ENCODE data around the gene UBXN10. TPM values are rescaled to one million over a fixed set of nuclear protein-coding genes. Genes with fewer than 3 reads are reported as not detected.

Gene UBXN10
- total RNA-seq, 2 experiments from 2014 or later = 0.42 to 0.50 TPM

GRCh38 chr1:20169932-20170331 lies 16.0 kb upstream of the UBXN10 start:
- intact Hi-C loops (cut with micrococcal nuclease; ENCODE audit: unreplicated experiment) = no loop called here
- Histone ChIP-seq H3K36me3 (ENCODE audit: insufficient read depth, low read length) (no peaks in the 10 kb centered on the region), H3K9me2 (ENCODE audit: insufficient read depth, low read length) (no peaks in the 10 kb centered on the region), H3K9me3 (ENCODE audit: low read length) (no peaks in the 10 kb centered on the region), H2AFZ (ENCODE audit: low read length) (no peak overlapping the region; the same call in 1 of the 2 replicates), H3K4me3 (ENCODE audit: low read depth, low read length, poor library complexity, severe bottlenecking) (no peak overlapping the region), H3K4me1 (ENCODE audit: insufficient read depth, low read length, poor library complexity, severe bottlenecking) (peaks cover 71% of the 10 kb centered on the region), H3K79me2 (ENCODE audit: insufficient read depth, low read depth, low read length) (no peaks in the 10 kb centered on the region), H4K20me1 (ENCODE audit: insufficient read depth, low read length) (no peaks in the 10 kb centered on the region), H3K27ac (ENCODE audit: low read depth, low read length, poor library complexity, severe bottlenecking) (peak overlapping the region; percentile 53), H3K4me2 (ENCODE audit: low read length) (peak overlapping the region; percentile 35; the same call in 1 of the 2 replicates)
- BruUV-seq (replicated peaks) = no TSS peak
- TF ChIP-seq CTCF (conservative IDR thresholded peaks at IDR 0.05; ENCODE audit: low read length) (no peak), EZH2phosphoT487 (IDR thresholded peaks at IDR 0.05; ENCODE audit: borderline replicate concordance, low read depth, low read length) (no peak)
- ChIA-PET POLR2A (interaction anchor here (1.0 kb wide), 1 partner anchor 9 kb away, joined by 4 read pairs; no protein-coding TSS in a partner anchor), CTCF (ENCODE audit: unreplicated experiment) (interaction anchor here (1.3 kb wide), 1 partner anchor 325 kb away, joined by 3 read pairs; no protein-coding TSS in a partner anchor)
- no peak for DNase-seq (ENCODE audit: low spot score)

GRCh38 chr1:20172033-20172590 lies 13.8 kb upstream of the UBXN10 start:
- no TSS peak for BruUV-seq (replicated peaks)
- no peaks in the 10 kb centered on the region for H3K9me3 ChIP-seq (ENCODE audit: low read length)
- H2AFZ ChIP-seq (ENCODE audit: low read length) = no peak overlapping the region; the same call in 1 of the 2 replicates
- H3K79me2 ChIP-seq (ENCODE audit: insufficient read depth, low read depth, low read length) = no peaks in the 10 kb centered on the region
- peaks cover 78% of the 10 kb centered on the region for H3K4me1 ChIP-seq (ENCODE audit: insufficient read depth, low read length, poor library complexity, severe bottlenecking)
- H3K27ac ChIP-seq (ENCODE audit: low read depth, low read length, poor library complexity, severe bottlenecking) = peak overlapping the region; percentile 32
- TF ChIP-seq EZH2phosphoT487 (IDR thresholded peaks at IDR 0.05; ENCODE audit: borderline replicate concordance, low read depth, low read length) (no peak), CTCF (conservative IDR thresholded peaks at IDR 0.05; ENCODE audit: low read length) (no peak)
- no peaks in the 10 kb centered on the region for H4K20me1 ChIP-seq (ENCODE audit: insufficient read depth, low read length)
- POLR2A ChIA-PET = interaction anchor here (0.5 to 1.4 kb wide), 6 partner anchors 15 to 1800 kb away, joined by 3 to 6 read pairs (median 4); no protein-coding TSS in a partner anchor
- H3K4me2 ChIP-seq (ENCODE audit: low read length) = peak overlapping the region; percentile 35; the same call in 1 of the 2 replicates
- H3K4me3 ChIP-seq (ENCODE audit: low read depth, low read length, poor library complexity, severe bottlenecking) = no peak overlapping the region
- no peaks in the 10 kb centered on the region for H3K9me2 ChIP-seq (ENCODE audit: insufficient read depth, low read length)
- H3K36me3 ChIP-seq (ENCODE audit: insufficient read depth, low read length) = no peaks in the 10 kb centered on the region
- CTCF ChIA-PET (ENCODE audit: unreplicated experiment) = interaction anchor here (1.0 to 1.3 kb wide), 2 partner anchors 24 to 41 kb away, joined by 3 to 4 read pairs; no protein-coding TSS in a partner anchor
- intact Hi-C loops (cut with micrococcal nuclease; ENCODE audit: unreplicated experiment) = no loop called here
- DNase-seq (ENCODE audit: low spot score) = no peak
